GM21367 (cell line): Measurements from ENCODE around the gene CCR9.
"Not testable (repeated sequence)": the region's sequence is repeated elsewhere in the genome, so short reads cannot be mapped to it uniquely, and the experiment has no call there.

ENCODE experiments used
- ATAC-seq: cut with Tn5 transposase; IDR thresholded peaks from one replicate; pipeline ENCODE4 v1.9.1; 2021; ENCODE audit not compliant: unreplicated experiment

The CCR9 gene, protein sequence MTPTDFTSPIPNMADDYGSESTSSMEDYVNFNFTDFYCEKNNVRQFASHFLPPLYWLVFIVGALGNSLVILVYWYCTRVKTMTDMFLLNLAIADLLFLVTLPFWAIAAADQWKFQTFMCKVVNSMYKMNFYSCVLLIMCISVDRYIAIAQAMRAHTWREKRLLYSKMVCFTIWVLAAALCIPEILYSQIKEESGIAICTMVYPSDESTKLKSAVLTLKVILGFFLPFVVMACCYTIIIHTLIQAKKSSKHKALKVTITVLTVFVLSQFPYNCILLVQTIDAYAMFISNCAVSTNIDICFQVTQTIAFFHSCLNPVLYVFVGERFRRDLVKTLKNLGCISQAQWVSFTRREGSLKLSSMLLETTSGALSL

DNA sequence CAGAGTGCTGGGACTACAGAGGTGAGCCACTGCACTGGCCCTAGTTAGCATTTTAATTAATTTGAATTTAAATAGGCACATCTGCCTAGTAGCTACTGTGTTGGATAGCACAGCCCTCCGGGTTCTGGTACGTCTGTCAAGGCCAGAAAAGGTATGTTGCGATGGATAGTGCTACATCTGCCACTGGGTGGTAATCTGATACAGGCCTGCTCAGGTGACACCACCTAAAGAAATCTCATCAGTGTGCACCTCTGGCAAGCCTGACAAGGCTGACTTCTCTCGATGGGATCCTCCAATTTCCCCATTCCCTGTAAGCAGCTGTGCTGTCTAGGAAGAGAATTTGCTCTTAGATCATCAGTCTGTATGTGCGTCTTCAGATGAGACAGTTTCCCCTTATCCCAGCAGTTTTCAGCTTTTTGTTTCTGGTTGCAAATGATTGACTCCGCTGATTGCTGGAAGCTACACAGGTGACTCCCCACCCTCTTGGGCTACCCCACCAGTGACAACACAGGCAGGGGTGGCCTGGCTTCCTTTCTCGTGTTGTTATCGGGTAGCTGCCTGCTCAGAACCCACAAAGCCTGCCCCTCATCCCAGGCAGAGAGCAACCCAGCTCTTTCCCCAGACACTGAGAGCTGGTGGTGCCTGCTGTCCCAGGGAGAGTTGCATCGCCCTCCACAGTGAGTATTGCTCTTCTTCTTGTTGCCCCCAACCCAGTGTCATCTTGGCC is at the start of gene CCR9:
Gene CCR9 (plus strand): TSS at position 565 of the 727 bp plus-strand sequence. CDS start 8,391 bp downstream, outside the sequence.
- no peak for ATAC-seq

DNA sequence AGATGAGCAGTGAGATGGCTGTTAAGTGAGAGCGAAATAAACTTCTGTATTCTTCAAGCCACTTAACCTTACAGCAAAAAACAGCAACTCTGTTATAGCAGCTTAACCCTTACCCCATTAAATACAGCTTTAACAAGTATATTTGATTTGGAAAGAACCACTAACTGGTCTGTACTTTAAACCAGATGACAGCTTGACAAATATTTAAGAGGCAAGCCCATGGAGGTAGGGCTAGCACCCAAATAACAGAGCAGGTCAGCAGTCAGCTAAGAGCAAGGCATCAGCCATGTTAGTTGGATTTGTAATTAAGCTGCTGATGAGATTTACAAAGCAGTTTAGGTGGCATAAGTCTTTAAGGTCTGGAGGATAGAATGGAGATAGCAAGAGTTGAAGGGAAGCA is 47.9 kb upstream of the CCR9 start:
- ATAC-seq = no peak

DNA sequence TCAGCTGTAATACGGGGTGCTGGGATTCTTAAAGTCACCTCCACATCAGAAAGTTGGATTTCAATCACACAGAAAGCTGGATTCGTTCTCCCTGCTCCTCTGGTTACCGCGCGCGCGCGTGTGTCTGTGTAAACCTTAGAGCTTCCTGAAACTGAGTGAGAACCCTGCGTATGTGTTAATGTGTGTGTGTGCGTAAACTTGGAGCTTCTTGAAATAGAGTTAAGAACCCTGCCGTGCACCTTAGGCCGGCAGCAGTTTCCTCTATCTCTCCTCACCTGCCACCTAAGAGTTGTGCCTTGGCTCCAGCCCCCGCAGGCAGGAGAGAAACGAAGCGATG is 45.0 kb upstream of the CCR9 start:
- no peak for ATAC-seq

DNA sequence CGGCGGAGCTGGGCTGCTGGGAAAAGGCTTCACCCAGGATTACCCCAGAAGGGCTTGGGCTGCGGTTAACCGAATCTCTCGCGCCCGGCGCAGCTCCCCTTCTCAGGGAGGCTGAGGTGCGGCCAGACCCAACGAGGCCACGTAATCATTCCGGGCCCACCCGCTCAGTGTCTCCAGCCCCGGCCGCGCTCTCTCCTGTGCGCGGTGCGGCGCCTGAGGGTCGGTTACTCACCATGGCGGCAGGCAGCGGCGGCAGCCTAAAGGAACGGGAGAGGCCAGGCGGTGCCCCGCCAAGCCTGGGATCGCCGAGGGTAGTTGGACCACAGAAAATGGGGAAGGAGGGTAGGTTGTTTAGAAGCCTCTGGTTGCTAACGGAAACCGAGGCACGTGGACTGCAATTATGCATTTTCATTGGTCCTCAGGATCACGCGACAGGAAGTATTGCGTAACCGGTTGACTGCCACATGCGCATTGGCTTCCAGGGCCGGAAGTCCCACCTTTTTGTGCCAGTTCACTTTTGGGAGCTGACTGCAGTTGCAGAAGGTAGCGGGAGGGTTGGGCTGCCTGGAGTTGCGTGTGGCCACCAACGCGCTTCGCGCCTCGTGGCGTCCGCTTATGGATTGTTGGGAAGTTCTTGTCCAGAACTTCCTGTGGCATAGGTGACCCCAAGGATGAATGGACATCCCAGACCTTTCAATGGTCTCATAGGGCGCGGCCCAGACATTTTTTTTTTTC is 44.4 kb upstream of the CCR9 start, which contains the start of gene LZTFL1:
Gene LZTFL1 (minus strand): TSS at position 363 of the 735 bp plus-strand sequence. CDS start 128 bp downstream, at position 235.
- peak; percentile 76 for ATAC-seq

DNA sequence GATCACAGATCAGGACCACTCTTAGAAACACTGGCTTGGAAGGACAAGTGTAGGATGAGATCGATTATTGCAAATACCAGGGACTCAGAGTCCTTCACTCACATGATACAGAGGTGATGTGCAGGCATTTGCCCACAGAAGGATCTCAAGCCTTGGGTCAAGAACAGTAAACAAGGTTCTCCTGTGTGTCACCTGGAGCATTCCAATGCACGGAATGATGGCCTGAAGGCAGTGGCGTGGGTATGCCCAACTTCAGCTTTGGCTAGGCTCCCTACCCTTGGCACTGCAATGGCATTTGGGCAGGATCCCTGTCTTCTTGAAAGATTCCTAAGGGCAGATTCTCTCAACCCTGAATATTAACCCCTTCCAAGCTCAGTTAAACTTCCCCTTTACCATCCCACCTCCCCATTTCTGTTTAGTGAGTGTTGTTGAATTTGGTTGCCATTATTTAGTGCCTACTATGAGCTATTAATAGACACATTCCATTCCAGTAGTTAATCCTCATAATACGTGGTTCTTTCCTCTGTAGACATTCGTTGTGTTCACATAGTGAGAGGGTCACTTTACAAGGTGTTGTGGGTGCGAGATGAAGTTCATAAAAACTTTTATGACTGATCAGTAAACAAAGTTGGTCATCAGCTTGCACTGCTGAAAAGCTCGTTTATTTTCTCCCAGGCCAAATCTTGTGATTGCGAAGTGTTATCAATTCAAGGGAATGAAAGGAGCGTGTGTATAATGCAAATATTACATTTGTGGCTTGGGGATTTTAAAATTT is 43.3 kb upstream of the CCR9 start:
- ATAC-seq = no peak

DNA sequence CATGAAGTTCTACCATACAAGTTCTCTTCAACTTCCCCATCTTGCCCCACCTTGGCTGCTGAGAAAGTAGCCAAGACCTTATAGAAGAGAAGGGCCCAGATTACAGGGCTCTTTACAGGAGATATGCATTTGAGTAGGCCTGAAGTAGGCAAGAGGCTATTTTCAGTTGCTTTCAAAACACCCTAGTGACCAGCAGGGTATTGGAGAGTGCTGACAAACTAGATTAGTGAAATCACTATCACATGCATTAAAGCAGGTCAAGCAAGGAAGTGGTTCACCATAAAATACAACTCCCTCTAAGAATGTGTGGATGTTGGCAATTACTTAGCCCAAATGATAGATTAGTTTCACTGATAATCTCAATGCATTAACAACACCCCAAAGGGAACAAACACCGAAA is 41.7 kb upstream of the CCR9 start:
- ATAC-seq = no peak

DNA sequence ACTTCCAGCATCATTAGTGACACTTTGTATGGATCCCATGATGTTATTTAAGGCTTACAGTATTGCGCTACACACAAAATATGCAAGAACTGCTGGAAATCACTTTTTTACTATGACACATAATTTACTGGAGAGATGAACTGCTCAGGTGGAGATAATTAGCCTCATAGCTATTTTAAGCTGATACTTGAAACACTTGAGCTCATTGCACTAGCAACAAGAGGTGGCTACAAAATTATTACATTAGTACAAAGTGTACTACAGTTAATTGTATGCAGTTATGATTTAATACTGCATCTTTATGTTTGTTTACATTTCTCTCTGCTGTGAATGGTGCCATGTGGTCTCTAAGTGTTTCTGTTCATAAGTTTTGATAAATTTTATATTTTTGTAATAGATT is 38.0 kb upstream of the CCR9 start:
- ATAC-seq = no peak

DNA sequence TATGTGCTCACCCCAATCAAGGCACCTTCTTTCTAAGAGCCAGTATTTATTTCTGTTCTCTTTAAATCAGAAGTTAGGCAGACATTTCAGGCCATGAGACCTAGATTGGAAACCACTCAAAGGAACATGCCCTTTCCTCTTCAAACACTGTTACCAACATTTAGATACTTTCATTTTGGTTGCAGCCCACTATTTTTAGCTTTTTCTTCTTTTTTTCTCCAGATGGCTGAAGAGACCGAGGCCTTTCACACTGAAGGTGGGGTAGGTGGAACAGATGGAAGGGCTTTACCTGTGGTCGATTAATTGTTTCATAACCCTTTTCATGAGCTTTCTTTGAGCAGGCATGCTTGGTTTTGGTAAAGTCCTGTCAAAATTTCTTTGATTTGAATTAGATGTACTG is 33.5 kb upstream of the CCR9 start:
- no peak for ATAC-seq

DNA sequence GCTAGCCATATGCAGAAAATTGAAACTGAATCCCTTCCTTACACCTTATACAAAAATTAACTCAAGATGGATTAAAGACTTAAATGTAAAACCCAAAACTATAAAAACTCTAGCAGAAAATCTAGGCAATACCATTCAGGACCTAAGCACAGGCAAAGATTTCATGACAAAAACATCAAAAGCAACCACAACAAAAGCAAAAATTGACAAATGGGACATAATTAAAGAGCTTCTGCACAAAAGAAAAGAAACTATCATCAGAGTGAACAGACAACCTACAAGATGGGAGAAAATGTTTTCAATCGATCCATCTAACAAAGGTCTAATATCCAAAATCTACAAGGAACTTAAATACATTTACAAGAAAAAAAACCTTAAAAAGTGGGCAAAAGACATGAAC is 30.0 kb upstream of the CCR9 start:
- ATAC-seq = not testable (repeated sequence)

DNA sequence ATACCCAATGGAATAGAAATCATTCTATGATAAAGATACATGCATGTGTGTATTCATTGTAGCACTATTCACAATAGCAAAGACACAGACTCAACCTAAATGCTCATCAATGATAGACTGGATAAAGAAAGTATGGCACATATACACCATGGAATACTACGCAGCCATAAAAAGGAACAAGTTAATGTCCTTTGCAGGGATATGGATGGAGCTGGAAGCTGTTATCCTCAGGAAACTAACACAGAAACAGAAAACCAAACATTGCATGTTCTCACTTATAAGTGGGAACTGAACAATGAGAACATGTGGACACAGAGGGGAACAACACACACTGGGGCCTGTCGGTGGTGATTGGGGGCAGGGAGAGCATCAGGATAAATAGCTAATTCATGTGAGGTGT is 29.3 kb upstream of the CCR9 start:
- ATAC-seq = not testable (repeated sequence)

DNA sequence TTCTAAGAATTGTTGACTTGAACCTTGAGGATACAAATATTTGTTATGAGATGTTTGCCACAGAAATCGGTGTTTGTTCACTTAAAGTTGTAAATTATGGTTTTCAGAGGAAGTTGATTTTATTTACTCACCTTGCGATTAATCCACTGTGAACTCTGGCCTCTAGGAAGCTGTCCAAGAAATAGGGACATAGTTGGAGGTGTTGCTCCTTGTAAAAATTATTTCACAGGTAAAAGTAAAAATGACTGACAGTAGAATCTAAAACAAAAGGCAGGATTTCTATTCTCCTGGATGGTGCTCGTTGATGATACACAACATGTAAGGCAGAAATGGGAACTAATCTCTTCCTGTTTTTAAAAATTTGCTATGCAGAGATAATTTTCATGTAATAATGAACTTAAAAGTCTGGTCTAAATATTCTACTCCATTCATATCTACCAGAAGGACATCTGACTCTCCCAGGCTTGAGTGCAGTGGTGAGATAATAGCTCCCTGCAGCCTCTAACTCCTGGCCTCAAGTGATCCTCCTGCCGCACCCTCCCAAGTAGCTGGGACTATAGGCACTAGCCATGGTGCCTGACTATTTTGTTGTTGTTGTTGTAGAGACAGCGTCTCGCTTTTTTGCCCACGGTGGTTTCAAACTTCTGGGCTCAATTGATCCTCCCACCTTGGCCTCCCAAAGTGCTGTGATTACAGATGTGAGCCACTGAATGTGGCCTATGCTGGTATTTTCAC is 27.4 kb upstream of the CCR9 start:
- no peak for ATAC-seq

DNA sequence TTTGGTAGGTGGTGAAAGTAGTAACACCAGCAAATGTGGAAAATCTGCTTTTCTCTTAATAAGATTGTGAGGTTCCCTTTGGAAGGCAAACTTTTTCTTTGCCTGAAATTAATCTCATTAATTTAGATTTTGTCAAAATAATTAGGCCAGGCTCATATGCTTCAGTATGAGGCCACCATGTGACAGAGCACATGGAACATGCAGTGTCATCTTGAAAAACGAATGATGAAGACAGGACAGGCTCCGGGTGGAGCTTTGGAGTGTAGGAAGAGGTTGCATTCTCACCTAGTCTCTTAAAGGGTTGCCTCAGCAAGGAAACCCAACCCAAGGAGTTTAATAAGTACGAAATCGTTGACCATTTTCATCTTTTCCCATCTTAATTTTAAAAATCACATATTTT is 25.9 kb upstream of the CCR9 start:
- ATAC-seq = no peak

DNA sequence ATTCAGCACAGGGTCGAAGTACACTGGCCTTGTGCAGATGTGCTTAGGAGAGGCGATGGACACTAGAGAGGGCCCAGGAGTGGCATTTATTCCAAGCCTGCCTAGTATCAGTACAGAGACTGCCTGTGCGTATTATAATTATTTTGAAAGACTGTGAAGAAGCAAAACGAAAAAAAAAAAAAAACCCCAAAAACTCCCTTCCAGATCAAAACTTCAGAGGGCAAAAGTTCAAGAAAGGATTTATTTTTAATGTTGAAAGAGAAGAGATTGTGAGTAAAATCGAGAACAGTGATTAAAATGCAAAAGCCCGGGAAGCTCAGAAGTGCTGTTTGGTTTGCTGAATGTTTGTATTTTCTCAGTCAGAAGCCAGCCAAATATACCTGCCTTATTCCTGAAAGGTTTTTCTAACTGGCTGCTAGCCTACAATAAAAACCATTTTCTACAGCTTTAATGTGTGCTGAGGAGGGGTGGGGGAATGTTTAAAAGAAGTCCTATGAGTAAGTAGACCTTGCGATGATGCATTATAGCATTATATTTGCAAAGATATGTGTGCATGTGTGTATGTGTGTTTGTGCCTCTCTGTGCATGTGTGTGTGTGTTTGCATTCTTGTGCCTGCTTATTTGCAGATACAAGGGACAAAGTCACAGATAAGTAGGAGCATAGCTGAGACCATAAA is 25.2 kb upstream of the CCR9 start:
- no peak for ATAC-seq

DNA sequence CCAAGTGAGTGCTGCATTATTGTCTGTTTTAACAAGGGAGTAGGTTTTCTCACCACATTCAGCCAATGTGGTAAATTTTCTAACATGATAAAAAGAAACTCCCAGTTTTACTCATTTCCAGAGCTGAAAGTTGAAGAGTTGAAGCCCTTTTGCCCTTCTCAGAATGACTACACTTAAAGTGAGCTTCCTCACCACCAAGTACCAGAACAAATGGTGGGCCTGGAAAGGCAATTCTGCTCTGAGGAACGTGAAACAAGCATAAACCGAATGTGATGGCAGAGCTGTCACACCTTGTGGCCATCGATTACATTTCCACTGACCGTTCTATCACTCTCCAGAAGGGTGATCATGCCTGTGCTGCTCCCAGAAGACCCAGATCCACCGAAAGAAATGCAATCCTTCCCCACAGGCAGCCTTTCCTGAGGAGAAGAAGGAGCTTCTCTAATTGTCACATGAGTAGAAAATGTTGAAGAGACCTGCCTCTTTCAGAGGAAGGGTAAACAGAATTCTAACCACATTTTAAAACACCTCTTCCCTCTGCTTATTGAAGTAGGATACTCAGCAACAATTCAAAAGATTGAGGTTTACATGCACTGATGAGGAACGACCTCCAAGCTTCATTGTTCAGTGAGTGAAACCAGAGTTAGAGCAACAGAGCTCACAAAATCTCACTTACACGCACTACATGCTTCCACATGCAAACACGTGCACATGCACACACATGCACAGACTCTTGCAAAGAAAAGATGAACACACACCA is 21.4 kb upstream of the CCR9 start:
- ATAC-seq = peak; percentile 70

DNA sequence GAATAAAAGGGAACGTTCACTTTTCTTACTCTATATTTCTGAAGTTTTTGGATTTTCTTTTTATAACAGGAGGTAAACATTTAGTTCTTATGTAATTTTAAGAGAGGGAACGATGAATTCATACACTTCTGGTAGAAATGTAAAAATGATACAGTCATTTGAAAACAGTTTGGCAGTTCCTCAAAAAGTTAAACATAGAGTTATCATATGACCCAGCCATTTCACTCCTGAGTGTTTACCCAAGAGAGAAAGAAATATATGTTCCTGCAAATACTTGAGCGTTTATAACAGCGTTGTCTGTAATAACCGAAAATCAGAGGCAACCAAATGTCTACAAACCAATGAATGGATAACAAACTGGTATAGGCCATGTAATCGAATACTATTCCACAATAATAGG is 20.8 kb upstream of the CCR9 start:
- ATAC-seq = no peak

DNA sequence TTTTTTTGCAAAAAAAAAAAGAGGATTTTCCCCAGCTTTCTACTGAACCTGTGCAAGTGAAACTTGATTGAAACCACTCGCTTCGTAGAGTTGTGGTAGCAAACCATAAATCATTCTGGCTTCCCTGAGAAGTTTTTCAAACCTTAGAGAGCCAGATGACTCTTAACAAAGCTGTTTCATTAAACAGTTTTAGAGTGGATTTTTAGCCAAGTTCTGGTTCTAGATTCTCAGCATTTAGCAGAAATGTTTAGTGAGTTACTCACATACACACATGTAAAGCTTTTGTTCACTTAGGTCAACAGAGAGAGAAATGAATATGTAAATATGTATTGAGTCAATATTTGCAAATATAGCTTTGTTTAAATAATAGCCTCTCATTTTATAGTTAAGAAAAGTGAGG is 18.1 kb upstream of the CCR9 start:
- no peak for ATAC-seq

DNA sequence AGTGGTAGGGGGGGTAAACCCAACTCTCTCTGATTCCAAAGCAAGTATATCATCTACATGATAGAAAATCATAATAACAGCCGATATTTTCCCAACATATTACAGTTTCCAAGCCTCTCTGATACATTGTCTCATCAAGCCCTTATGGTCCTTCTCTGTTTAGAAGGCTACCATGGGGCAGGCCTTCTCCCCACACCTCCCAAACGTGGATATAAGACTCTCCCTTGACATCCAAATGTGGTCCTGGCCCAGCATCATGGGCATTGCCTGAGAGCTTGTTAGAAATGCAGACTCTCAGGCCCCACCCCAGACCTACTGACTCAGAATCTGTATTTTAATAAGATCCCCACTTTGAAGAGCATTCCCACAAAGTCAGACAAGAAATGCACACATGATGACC is 17.7 kb upstream of the CCR9 start:
- no peak for ATAC-seq

DNA sequence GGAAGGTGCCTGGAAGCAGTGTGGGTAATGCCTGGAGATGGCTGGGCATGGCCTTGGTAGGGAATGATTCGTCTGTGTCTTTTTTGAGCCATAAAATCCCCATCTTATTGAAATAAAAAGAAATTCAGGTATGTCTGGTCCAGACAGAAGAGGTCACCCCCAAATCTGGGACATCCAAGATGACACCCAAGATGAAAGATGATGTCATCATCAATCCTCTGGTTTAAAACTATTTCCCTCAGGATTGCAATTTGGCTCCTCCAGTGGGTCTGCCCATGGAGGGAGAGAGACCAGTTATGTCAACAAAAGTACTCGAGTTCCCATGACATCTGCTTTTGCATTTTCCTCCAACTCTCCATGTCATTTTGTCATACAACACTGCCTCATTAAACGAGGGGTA is 16.7 kb upstream of the CCR9 start:
- ATAC-seq = no peak

DNA sequence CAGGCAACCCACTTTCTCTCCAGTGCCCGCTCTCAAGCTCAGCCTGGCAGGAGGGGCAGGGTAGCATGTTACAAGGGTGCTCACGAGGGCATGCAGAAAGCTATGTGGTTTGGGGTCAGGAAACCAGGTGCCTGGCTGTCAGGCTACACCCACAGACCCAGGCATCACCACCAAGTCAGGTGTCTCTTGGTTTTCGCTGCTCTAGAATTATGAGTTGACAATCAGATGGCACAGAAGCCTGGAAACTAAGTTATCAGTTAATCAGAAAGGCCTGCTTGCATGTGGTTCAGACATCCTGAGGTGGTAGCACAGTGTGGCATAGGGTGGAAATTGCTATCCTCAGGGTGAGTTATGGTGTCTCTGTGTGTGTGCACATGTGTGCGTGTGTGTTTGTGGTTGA is 16.2 kb upstream of the CCR9 start:
- no peak for ATAC-seq
